ENCODE data around the gene LPAR2. TPM values are rescaled to one million over a fixed set of nuclear protein-coding genes. Genes with fewer than 3 reads are reported as not detected.
A peak's percentile ranks its signal among the peaks of the same experiment; 100 is the strongest.

The LPAR2 gene
- 10 to 100 TPM in 4 of 6 donors, 1 to 10 TPM in 2; 9.6 to 16.1 (median 10.7) TPM for total RNA-seq
- polyA plus RNA-seq: 10 to 100 TPM; 24.2 to 28.6 TPM

DNA sequence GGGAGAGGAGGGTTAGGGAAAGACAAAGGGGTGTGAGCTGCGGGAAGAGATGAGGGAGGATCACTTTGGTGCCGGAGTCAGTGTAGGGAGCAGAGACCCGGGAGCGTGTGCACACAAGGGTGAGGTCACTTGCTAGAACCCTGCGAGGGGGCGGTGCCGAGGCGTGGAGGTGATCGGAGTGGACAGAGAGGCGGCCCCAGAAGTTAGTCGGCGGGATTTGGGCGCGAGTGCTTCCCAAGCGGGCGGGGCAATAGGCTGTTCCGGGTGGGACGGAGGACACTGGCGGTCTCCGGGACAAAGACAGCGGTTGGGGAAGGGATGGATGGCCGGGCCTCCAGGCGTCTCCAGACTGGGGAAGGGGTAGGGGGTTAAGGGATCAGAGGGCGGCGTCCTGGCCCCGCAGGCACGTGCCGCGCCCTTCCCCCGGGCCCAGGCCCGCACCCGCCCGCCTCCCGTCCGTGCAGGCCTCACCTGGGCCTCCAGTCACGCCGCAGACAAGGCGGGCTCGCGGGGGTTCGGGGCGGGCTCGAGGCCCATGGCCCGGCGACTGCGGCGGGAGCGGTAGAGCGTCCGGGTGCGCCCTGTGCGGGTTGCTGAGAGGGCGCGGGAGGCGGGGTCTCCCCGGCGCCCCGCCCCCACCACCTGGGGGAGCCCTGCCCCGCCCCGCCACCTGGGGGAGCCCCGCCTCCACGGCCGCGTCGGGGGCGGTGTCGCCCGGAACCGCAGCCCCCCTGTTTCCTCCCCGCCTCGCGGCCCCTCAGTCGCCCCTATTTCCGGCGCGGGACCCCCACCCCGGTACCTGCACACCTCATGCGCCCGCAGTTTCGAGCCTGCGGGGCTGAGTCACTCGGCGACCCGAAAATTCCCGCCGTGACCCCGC, at the start of gene LPAR2:
Gene LPAR2, minus strand, starts transcription at position 600 of the 880 bp plus-strand sequence. CDS start 945 bp downstream, outside the sequence.
- Histone ChIP-seq H3K9me3 (no peaks in the 10 kb centered on the region), H3K4me3 (peak within 1 kb of the TSS; percentile 47 to 80 (median 64)), H3K36me3 (no peaks in the 10 kb centered on the region), H3K27me3 (no peaks in the 10 kb centered on the region), H3K4me1 (no peaks in the 10 kb centered on the region), H3K27ac (peak within 1 kb of the TSS; percentile 82 to 93 (median 89))
- DNase-seq (peak; percentile 66 to 90 (median 78)), FAIRE-seq (no peak), ATAC-seq (peak; percentile 90 to 93 (median 92))
- 1% methylated on average over 40 to 87 of the region's 87 CpGs for WGBS, 2 donors
- intact Hi-C loops (cut with DNase I): no loop called here
- TF ChIP-seq, protein P1, sequence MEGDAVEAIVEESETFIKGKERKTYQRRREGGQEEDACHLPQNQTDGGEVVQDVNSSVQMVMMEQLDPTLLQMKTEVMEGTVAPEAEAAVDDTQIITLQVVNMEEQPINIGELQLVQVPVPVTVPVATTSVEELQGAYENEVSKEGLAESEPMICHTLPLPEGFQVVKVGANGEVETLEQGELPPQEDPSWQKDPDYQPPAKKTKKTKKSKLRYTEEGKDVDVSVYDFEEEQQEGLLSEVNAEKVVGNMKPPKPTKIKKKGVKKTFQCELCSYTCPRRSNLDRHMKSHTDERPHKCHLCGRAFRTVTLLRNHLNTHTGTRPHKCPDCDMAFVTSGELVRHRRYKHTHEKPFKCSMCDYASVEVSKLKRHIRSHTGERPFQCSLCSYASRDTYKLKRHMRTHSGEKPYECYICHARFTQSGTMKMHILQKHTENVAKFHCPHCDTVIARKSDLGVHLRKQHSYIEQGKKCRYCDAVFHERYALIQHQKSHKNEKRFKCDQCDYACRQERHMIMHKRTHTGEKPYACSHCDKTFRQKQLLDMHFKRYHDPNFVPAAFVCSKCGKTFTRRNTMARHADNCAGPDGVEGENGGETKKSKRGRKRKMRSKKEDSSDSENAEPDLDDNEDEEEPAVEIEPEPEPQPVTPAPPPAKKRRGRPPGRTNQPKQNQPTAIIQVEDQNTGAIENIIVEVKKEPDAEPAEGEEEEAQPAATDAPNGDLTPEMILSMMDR (IDR thresholded peaks at IDR 0.05): no peak

DNA sequence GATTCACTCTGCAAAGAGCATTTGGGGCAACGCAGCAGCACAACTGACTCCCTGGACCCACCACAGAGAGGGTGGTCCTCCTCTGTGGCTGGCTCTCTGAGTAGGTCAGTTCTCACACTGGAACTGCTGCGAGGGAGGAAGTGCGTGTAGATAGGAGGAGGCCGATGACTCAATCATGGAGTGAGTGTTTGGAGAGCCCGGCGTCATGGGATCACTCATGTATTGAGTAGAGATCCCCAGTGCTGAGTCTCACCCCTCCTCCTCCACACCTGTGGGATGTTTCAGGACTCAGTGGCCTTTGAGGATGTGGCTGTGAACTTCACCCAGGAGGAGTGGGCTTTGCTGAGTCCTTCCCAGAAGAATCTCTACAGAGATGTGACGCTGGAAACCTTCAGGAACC, 49.6 kb upstream of the LPAR2 start:
- intact Hi-C loops (cut with DNase I): no loop called here
- Histone ChIP-seq H3K4me1 (no peaks in the 10 kb centered on the region), H3K9me3 (no peaks in the 10 kb centered on the region), H3K27me3 (no peaks in the 10 kb centered on the region), H3K27ac (no peak overlapping the region), H3K4me3 (no peak overlapping the region), H3K36me3 (peaks cover 0 to 21% (median 6%) of the 10 kb centered on the region in 3 donors)
- 93 to 96% methylated on average over 7 of the region's 7 CpGs for WGBS, 2 donors
- ATAC-seq: no peak
- no peak for DNase-seq
- FAIRE-seq: no peak
- TF ChIP-seq, protein P1 (IDR thresholded peaks at IDR 0.05): no peak

DNA sequence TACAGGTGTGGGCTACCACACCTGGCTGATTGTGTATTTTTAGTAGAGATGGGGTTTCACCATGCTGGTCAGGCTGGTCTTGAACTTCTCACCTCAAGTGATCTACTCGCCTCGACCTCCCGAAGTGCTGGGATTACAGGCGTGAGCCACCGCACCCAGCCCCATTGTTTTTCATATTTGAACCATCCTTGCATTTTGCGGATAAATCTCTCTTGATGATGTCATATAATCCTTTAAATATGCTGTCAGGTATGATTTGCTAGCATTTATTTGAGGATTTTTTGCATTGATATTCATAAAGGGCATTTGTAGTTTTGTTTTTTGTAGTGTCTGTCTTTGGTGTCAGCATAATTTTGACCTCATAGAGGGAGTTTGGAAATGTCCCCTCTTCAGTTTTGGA, 46.3 kb upstream of the LPAR2 start:
- Histone ChIP-seq H3K4me1 (peaks cover 0 to 7% (median 0%) of the 10 kb centered on the region in 3 donors), H3K9me3 (no peaks in the 10 kb centered on the region), H3K27ac (no peak overlapping the region), H3K36me3 (peaks cover 0 to 11% (median 3%) of the 10 kb centered on the region in 3 donors), H3K4me3 (no peak overlapping the region), H3K27me3 (no peaks in the 10 kb centered on the region)
- intact Hi-C loops (cut with DNase I): no loop called here
- FAIRE-seq (no peak), ATAC-seq (no peak), DNase-seq (no peak)
- WGBS, 2 donors: 97 to 99% methylated on average over 6 of the region's 6 CpGs
- TF ChIP-seq, protein P1 (IDR thresholded peaks at IDR 0.05): no peak

DNA sequence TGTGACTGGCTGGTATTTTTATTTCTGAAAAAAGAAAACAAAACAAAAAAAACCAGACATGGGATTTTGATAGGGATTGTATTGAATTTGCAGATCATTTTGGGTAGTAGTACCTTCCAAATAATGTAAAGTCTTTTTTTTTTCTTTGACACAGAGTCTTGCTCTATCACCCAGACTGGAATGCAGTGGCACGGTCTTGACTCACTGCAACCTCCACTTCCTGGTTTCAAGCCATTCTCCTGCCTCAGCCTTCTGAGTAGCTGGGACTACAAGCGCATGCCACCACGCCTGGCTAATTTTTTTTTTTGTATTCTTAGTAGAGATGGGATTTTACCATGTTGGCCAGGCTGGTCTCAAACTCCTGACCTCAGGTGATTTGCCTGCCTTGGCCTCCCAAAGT, 44.8 kb upstream of the LPAR2 start:
- DNase-seq (no peak), FAIRE-seq (no peak), ATAC-seq (no peak)
- H3K27ac ChIP-seq: no peak overlapping the region
- 96% methylated on average over 3 of the region's 3 CpGs for WGBS, 2 donors
- H3K4me1 ChIP-seq: peaks cover 0 to 7% (median 0%) of the 10 kb centered on the region in 3 donors
- intact Hi-C loops (cut with DNase I): no loop called here
- H3K27me3 ChIP-seq: no peaks in the 10 kb centered on the region
- TF ChIP-seq, protein P1 (IDR thresholded peaks at IDR 0.05): no peak
- no peaks in the 10 kb centered on the region for H3K9me3 ChIP-seq
- no peaks in the 10 kb centered on the region for H3K36me3 ChIP-seq
- no peak overlapping the region for H3K4me3 ChIP-seq

All from pancreas (tissue), 10 donors.